Thyroid gland (tissue), 4 donors: ENCODE results near the gene LRTM1.

Experiments
- POLR2A ChIP-seq, 2 donors: fragments of 450-650 bp; IDR thresholded peaks; one replicate each; pipeline ENCODE4 v1.6.1; 2017; ENCODE audit warnings: antibody characterized with exemption in 2 of 2, mild to moderate bottlenecking in 2 of 2, moderate library complexity in 1 of 2
- TF ChIP-seq, protein P1 (sequence below), 6 experiments: fragments of 200-600 bp in 3 of 6; fragments of 450-650 bp in 3 of 6; sonication (generic) in 3 of 6; IDR thresholded peaks; one replicate each; pipeline ENCODE4 v1.5.1; 2016 to 2019; ENCODE audit warnings: antibody characterized with exemption in 6 of 6, mild to moderate bottlenecking in 2 of 6, inconsistent platforms in 1 of 6, moderate library complexity in 1 of 6

DNA sequence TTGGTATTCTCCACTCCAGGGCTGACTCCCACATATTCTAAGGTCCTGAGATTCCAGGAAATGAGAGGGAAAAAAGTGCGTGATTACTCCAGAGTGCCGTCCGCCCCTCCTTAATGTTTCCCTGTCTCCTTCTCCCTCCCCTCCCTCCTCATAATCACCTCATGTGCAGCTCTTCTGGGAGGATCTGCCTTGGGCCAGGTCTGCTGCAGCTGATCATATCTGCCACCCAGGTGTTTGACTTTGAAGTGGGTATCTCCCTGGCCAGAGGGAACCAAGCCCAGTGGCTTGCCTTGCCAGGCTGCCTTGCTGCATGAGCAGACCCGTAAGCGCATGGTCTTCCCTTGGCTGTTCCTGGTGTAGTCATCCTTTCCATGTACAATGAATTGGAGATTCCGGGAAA lies 28.1 kb upstream of the LRTM1 start:
- TF ChIP-seq, protein P1, sequence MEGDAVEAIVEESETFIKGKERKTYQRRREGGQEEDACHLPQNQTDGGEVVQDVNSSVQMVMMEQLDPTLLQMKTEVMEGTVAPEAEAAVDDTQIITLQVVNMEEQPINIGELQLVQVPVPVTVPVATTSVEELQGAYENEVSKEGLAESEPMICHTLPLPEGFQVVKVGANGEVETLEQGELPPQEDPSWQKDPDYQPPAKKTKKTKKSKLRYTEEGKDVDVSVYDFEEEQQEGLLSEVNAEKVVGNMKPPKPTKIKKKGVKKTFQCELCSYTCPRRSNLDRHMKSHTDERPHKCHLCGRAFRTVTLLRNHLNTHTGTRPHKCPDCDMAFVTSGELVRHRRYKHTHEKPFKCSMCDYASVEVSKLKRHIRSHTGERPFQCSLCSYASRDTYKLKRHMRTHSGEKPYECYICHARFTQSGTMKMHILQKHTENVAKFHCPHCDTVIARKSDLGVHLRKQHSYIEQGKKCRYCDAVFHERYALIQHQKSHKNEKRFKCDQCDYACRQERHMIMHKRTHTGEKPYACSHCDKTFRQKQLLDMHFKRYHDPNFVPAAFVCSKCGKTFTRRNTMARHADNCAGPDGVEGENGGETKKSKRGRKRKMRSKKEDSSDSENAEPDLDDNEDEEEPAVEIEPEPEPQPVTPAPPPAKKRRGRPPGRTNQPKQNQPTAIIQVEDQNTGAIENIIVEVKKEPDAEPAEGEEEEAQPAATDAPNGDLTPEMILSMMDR (IDR thresholded peaks at IDR 0.05), result no peak
- TF ChIP-seq POLR2A (IDR thresholded peaks at IDR 0.05), result no peak
